K562 (cell line): Measurements from ENCODE around the gene SPRN. TPM values are rescaled to one million over a fixed set of nuclear protein-coding genes. Genes with fewer than 3 reads are reported as not detected.

Source experiments
- ATAC-seq: fragments of 200-7000 bp; cut with Tn5 transposase; 3 replicates; pipeline ENCODE4 v1.9.1; 2020; ENCODE audit warnings: moderate library complexity
- BruUV-seq: library from RNA; stranded (reverse); fragments of 400-500 nt; replicated peaks from 2 replicates; lab custom pipeline; 2021; lab: Mats Ljungman, UMichigan
- CTCF ChIA-PET: fragments of 300-600 bp; formaldehyde crosslinking; extraction: SDS; loops from one replicate; lab custom pipeline; 2021; ENCODE audit warnings: low intra/inter-chr PET ratio; lab: Yijun Ruan, JAX
- POLR2A ChIA-PET: fragments of 300-600, 350-650 bp; sonication (Branson Sonifier 250); formaldehyde crosslinking; extraction: SDS; loops from one replicate; lab custom pipeline; 2021; ENCODE audit warnings: antibody characterized with exemption, inconsistent platforms; lab: Yijun Ruan, JAX
- DNase-seq, 4 experiments: peaks; one replicate each; pipeline versions ENCODE4 v3.0.0 to v3.0.0-alpha.2; 2011 to 2018; ENCODE audit warnings: low spot score in 3 of 4, mixed read lengths in 3 of 4; ENCODE audit errors: extremely low read depth in 1 of 4
- FAIRE-seq: peaks from 2 replicates; lab custom pipeline; 2011; peaks lifted over from hg19 to GRCh38; lab: Jason Lieb, UNC
- H2AFZ ChIP-seq: 2 replicates; pipeline ENCODE4 v1.6.0; 2011; ENCODE audit warnings: low read depth, low read length, control low read depth, inconsistent platforms
- H3K27ac ChIP-seq: fragments of 200-600 bp; 3 replicates; pipeline ENCODE4 v1.8.0; 2011; ENCODE audit warnings: low read depth, mild to moderate bottlenecking, control low read depth, inconsistent platforms, low read length, moderate library complexity, mixed read lengths; ENCODE audit errors: extremely low read depth
- H3K27me3 ChIP-seq, 2 experiments: fragments of 300-600 bp in 1 of 2; 2 replicates in 1 of 2; 3 replicates in 1 of 2; pipeline versions ENCODE4 v1.6.0 to v1.8.0; 2011; ENCODE audit warnings: inconsistent platforms in 2 of 2, low read length in 2 of 2, mild to moderate bottlenecking in 1 of 2, mixed read lengths in 1 of 2, moderate library complexity in 1 of 2; ENCODE audit not compliant: control insufficient read depth in 2 of 2, insufficient read depth in 2 of 2
- H3K36me3 ChIP-seq: fragments of 300-600 bp; 3 replicates; pipeline ENCODE4 v1.8.0; 2011; ENCODE audit warnings: mild to moderate bottlenecking, low read length, inconsistent platforms; ENCODE audit not compliant: control insufficient read depth, insufficient read depth
- H3K4me1 ChIP-seq, 2 experiments: fragments of 200-600 bp in 1 of 2; replicated peaks in 1 of 2; 2 replicates in 1 of 2; 3 replicates in 1 of 2; pipeline versions ENCODE4 v1.5.1 to v1.8.0; 2011; ENCODE audit warnings: inconsistent platforms in 2 of 2, low read length in 2 of 2, mild to moderate bottlenecking in 1 of 2, mixed read lengths in 1 of 2, moderate library complexity in 1 of 2; ENCODE audit not compliant: control insufficient read depth in 2 of 2, insufficient read depth in 2 of 2
- H3K4me2 ChIP-seq: 2 replicates; pipeline ENCODE4 v1.6.1; 2011; ENCODE audit warnings: low read length, control low read depth, inconsistent platforms, mixed read lengths; ENCODE audit not compliant: insufficient read depth
- H3K4me3 ChIP-seq: fragments of 200-600 bp; sonication (generic), shearing (Covaris generic); 2 replicates; pipeline ENCODE4 v1.5.1; 2016; ENCODE audit warnings: control low read depth, inconsistent platforms
- H3K79me2 ChIP-seq: fragments of 200-600 bp; 3 replicates; pipeline ENCODE4 v1.8.0; 2011; ENCODE audit warnings: low read length, inconsistent platforms; ENCODE audit not compliant: control insufficient read depth, insufficient read depth
- H3K9ac ChIP-seq, 2 experiments: 2 replicates each; pipeline versions ENCODE4 v1.6.0 to v1.6.1; 2011; ENCODE audit warnings: low read depth in 2 of 2, low read length in 2 of 2, control low read depth in 1 of 2, inconsistent platforms in 1 of 2, mild to moderate bottlenecking in 1 of 2, mixed read lengths in 1 of 2; ENCODE audit not compliant: insufficient read depth in 1 of 2
- H3K9me1 ChIP-seq: one replicate; pipeline ENCODE4 v1.6.0; 2011; ENCODE audit warnings: inconsistent platforms, mild to moderate bottlenecking, low read length, moderate library complexity; ENCODE audit not compliant: control insufficient read depth, insufficient read depth
- H3K9me3 ChIP-seq: replicated peaks from 2 replicates; pipeline ENCODE4 v1.5.1; 2011; ENCODE audit warnings: low read depth, low read length, inconsistent platforms; ENCODE audit not compliant: control insufficient read depth, insufficient read depth
- H4K20me1 ChIP-seq: replicated peaks from 2 replicates; pipeline ENCODE4 v1.6.1; 2011; ENCODE audit warnings: low read length, inconsistent platforms, mixed read lengths; ENCODE audit not compliant: control insufficient read depth, insufficient read depth
- RBFOX2 ChIP-seq: fragments of 200-400 bp; formaldehyde crosslinking; IDR thresholded peaks from 2 replicates; pipeline ENCODE4 v1.6.1; 2017; ENCODE audit warnings: low read depth, mild to moderate bottlenecking, low read length, moderate library complexity
- ZFP36 ChIP-seq: fragments of 150-350 bp; IDR thresholded peaks from 2 replicates; pipeline ENCODE4 v1.6.1; 2018; ENCODE audit warnings: low read length, low read depth; ENCODE audit not compliant: partially characterized antibody
- WGBS: fragments of 100-300 bp; shearing (Covaris generic); methylation state at CpG from one replicate; pipeline ENCODE4 v1.1.6; 2016; ENCODE audit warnings: low coverage, mixed read lengths; ENCODE audit not compliant: insufficient coverage; ENCODE audit errors: missing lambda C conversion rate; 5-methylcytosine and 5-hydroxymethylcytosine counted together
- in situ Hi-C: fragments of 300-500 bp; cut with MboI; formaldehyde crosslinking; loops from 4 replicates; pipeline ENCODE4 v1.15.0; 2018; ENCODE audit warnings: inconsistent platforms, mixed read lengths
- intact Hi-C: fragments of 100-400 bp; cut with micrococcal nuclease; formaldehyde crosslinking; loops from 2 replicates; pipeline ENCODE4 v1.14.2; 2022
- polyA plus RNA-seq, 8 experiments: library from polyadenylated mRNA; depleted of rRNA in 4 of 8; stranded (reverse) in 5 of 8; unstranded in 3 of 8; fragments of >200 nt; fragmentation: Nextera tagmentation in 2 of 8; fragmentation: Illumina TruSeq in 1 of 8; extraction: Ambion mirVana in 2 of 8; extraction: Trizol in 1 of 8; gene quantifications; 2 replicates each; pipeline versions ENCODE4 v1.2.1 to v1.2.3, GENCODE V29; 2011 to 2014; ENCODE audit warnings: inconsistent platforms in 1 of 8, missing spikeins in 1 of 8
- total RNA-seq, 7 experiments: library from RNA; depleted of rRNA in 6 of 7; stranded (reverse); fragments of >200 nt in 6 of 7; fragmentation: Illumina TruSeq in 2 of 7; extraction: Trizol in 2 of 7; gene quantifications; 2 replicates each; pipeline versions ENCODE4 v1.2.1 to v1.2.3, GENCODE V29; 2011 to 2021; ENCODE audit warnings: low replicate concordance in 1 of 7
- TF ChIP-seq, protein P1 (sequence below): fragments of 450-650 bp; IDR thresholded peaks from 2 replicates; pipeline ENCODE4 v1.6.1; 2016; ENCODE audit warnings: mild to moderate bottlenecking

SPRN gene
- total and polyA plus RNA-seq, 9 of the 15 experiments (the other 6 are each of a cell fraction or from before 2014, with no cell fraction given), result 0.04 TPM; not detected in 8

DNA sequence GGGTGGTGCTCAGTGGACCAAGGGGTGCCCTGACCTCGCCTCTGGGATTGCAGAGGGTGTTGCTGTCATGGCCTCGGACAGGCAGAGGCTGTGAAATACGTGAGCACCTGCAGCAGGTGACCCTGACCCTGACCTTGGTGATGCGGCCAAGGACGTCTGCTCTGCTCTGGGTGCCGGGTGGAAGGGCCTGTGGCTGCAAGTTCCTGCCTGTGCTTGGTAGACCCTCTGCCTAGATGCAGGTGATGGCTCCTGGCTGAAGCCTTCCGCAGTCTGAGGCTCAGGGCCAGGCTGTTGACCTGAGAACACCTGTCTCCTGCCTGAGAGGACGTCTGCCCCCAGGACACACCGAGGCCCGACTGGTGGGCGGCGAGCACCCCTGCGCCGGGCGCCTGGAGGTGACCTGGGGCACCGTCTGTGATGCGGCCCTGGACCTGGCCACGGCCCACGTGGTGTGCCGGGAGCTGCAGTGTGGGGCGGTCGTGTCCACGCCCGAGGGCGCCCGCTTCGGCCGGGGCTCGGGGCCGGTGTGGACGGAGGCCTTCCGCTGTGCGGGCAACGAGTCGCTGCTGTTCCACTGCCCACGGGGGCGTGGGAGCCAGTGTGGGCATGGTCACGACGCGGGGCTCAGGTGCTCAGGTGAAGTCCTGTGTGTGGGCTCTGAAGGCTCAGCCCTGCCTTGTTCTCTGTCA lies 33.7 kb upstream of the SPRN start:
- H3K9me1 ChIP-seq, result no peaks in the 10 kb centered on the region
- ATAC-seq, result no peak
- no peaks in the 10 kb centered on the region for H4K20me1 ChIP-seq
- no peaks in the 10 kb centered on the region for H3K9me3 ChIP-seq
- no peak overlapping the region for H3K27ac ChIP-seq
- TF ChIP-seq RBFOX2, result 0 out of 2 replicates have a peak, but pooled peaks have one; percentile 2
- TF ChIP-seq, protein P1, sequence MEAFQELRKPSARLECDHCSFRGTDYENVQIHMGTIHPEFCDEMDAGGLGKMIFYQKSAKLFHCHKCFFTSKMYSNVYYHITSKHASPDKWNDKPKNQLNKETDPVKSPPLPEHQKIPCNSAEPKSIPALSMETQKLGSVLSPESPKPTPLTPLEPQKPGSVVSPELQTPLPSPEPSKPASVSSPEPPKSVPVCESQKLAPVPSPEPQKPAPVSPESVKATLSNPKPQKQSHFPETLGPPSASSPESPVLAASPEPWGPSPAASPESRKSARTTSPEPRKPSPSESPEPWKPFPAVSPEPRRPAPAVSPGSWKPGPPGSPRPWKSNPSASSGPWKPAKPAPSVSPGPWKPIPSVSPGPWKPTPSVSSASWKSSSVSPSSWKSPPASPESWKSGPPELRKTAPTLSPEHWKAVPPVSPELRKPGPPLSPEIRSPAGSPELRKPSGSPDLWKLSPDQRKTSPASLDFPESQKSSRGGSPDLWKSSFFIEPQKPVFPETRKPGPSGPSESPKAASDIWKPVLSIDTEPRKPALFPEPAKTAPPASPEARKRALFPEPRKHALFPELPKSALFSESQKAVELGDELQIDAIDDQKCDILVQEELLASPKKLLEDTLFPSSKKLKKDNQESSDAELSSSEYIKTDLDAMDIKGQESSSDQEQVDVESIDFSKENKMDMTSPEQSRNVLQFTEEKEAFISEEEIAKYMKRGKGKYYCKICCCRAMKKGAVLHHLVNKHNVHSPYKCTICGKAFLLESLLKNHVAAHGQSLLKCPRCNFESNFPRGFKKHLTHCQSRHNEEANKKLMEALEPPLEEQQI, result no peak
- no peak for TF ChIP-seq ZFP36
- H3K4me2 ChIP-seq, result no peak overlapping the region
- 0 out of 4 replicates have a peak overlapping the region, but pooled peaks of 1 of the 2 experiments have one; percentile 9 for H3K9ac ChIP-seq
- FAIRE-seq, result no peak
- no TSS peak for BruUV-seq
- no peak overlapping the region for H3K4me3 ChIP-seq
- intact Hi-C loops (no loop called here), in situ Hi-C loops (no loop called here)
- CTCF ChIA-PET, result no interaction called here
- H2AFZ ChIP-seq, result no peak overlapping the region
- DNase-seq, result no peak
- WGBS, result 29% methylated on average over 35 of the region's 40 CpGs
- peaks cover 0 to 40% of the 10 kb centered on the region in 2 experiments; a peak in 2 of 5 replicates for H3K27me3 ChIP-seq
- H3K4me1 ChIP-seq, result peaks cover 0 to 37% of the 10 kb centered on the region in 2 experiments; a peak in 2 of 5 replicates
- POLR2A ChIA-PET, result interaction anchor here (1.2 to 1.3 kb wide), 2 partner anchors 8 to 13 kb away, joined by 3 to 4 read pairs; no protein-coding TSS in a partner anchor
- no peaks in the 10 kb centered on the region for H3K36me3 ChIP-seq
- no peaks in the 10 kb centered on the region; the same call in 2 of the 3 replicates for H3K79me2 ChIP-seq
